CD4-positive, alpha-beta T cell treated with Interleukin-21 for 1 hour (primary cell): ENCODE measurements around the gene ITGB6.
"Not testable (repeated sequence)": the region's sequence is repeated elsewhere in the genome, so short reads cannot be mapped to it uniquely, and the experiment has no call there.

Experiments used
- DNase-seq: peaks from one replicate; pipeline ENCODE4 v3.0.0-alpha.2; 2020

Gene ITGB6

GRCh38 chr2:160181146-160181836 lies 18.8 kb downstream of the ITGB6 start:
- peak; percentile 14 for DNase-seq

GRCh38 chr2:160180690-160181089 lies 19.4 kb downstream of the ITGB6 start:
- not testable (repeated sequence) for DNase-seq

- DNase-seq, result no peak
Measured at GRCh38 chr2:160180172-160180571, 19.9 kb downstream of the ITGB6 start.

GRCh38 chr2:160175169-160176134 lies 24.6 kb downstream of the ITGB6 start:
- DNase-seq, result no peak

- no peak for DNase-seq
Measured at GRCh38 chr2:160174322-160174721, 25.8 kb downstream of the ITGB6 start.

GRCh38 chr2:160169988-160170387 lies 30.1 kb downstream of the ITGB6 start:
- DNase-seq, result no peak

GRCh38 chr2:160169471-160169870 lies 30.6 kb downstream of the ITGB6 start:
- no peak for DNase-seq

- no peak for DNase-seq
Measured at GRCh38 chr2:160168878-160169277, 31.2 kb downstream of the ITGB6 start.

GRCh38 chr2:160167089-160167740 lies 32.9 kb downstream of the ITGB6 start:
- DNase-seq, result no peak

GRCh38 chr2:160165996-160166395 lies 34.1 kb downstream of the ITGB6 start:
- no peak for DNase-seq

- no peak for DNase-seq
Measured at GRCh38 chr2:160165081-160165480, 35.0 kb downstream of the ITGB6 start.

- no peak for DNase-seq
Measured at GRCh38 chr2:160157861-160158829, 41.9 kb downstream of the ITGB6 start.

GRCh38 chr2:160156665-160157064 lies 43.4 kb downstream of the ITGB6 start:
- DNase-seq, result no peak

GRCh38 chr2:160156100-160156499 lies 44.0 kb downstream of the ITGB6 start:
- DNase-seq, result no peak

- not testable (repeated sequence) for DNase-seq
Measured at GRCh38 chr2:160148419-160148818, 51.7 kb downstream of the ITGB6 start.

GRCh38 chr2:160145471-160145870 lies 54.6 kb downstream of the ITGB6 start:
- DNase-seq, result no peak

GRCh38 chr2:160144280-160144990 lies 55.6 kb downstream of the ITGB6 start:
- DNase-seq, result no peak

- DNase-seq, result no peak
Measured at GRCh38 chr2:160142472-160142871, 57.6 kb downstream of the ITGB6 start.

- DNase-seq, result no peak
Measured at GRCh38 chr2:160141912-160142311, 58.2 kb downstream of the ITGB6 start.

GRCh38 chr2:160141419-160141818 lies 58.7 kb downstream of the ITGB6 start:
- no peak for DNase-seq

- DNase-seq, result no peak
Measured at GRCh38 chr2:160140471-160140870, 59.6 kb downstream of the ITGB6 start.

- no peak for DNase-seq
Measured at GRCh38 chr2:160139991-160140390, 60.1 kb downstream of the ITGB6 start.
